ENCODE results near the gene CTNNA1. TPM values are rescaled to one million over a fixed set of nuclear protein-coding genes. Genes with fewer than 3 reads are reported as not detected.
A peak's percentile ranks its signal among the peaks of the same experiment; 100 is the strongest.

Gene CTNNA1
- polyA plus RNA-seq, 3 donors: 56.6 to 84.5 (median 66.2) TPM

- peak overlapping the region in 1 of 7 donors; percentile 63 for H3K27ac Mint-ChIP-seq
- peaks cover 0 to 1% (median 0%) of the 10 kb centered on the region in 7 donors for H3K9me3 Mint-ChIP-seq
- intact Hi-C loops (cut with micrococcal nuclease): no loop called here
Measured at GRCh38 chr5:138926257-138926656, 173.0 kb downstream of the CTNNA1 start.

DNA sequence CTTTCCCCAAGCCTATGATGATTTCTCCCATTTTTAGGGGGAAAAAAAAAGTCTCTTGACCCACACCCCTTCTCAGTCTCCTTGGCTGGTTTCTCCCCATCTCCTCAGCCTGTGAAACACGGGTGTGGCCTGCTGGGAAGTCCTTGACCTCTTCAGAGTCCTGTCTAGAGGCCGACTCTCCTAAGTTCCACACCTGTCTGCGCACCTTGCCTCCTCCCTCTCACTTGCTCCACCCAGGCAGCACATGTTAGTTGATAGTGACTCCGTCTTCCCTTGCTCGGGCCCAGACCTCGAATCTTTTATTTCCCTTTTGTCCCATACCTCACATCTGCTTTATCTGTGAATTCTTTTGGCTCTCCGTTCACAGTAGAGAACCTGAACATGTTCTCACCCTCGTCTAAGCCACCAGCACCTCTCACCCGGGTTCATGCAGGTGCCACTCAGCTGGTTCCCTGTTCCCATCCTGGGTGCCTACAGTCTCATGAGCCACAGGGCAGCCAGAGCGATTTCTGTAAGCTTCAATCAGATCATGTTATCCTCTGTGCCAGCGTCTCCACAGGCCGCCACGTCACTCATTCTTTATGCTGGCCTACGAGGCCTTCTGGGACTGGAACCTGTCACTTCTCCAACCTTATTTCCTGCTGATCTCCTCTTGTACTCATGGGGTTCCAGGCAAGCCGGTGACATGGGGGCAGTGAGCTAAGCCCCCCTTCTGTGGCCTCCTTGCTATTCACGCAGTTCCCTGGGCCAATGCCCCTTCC lies 173.6 kb downstream of the CTNNA1 start:
- H3K4me3 ChIP-seq (replicated peaks in 1 of 3; ENCODE audit: low read depth in 2 of 3, low read length in 3 of 3): no peak overlapping the region
- no peak overlapping the region for H3K9ac ChIP-seq (ENCODE audit: insufficient read depth, low read length, poor library complexity, severe bottlenecking)
- H3K27ac Mint-ChIP-seq: peak overlapping the region in 2 of 7 donors; percentile 21 to 63
- peaks cover 0 to 1% (median 0%) of the 10 kb centered on the region in 7 donors for H3K9me3 Mint-ChIP-seq
- peaks cover 75 to 96% of the 10 kb centered on the region in 2 donors for H3K36me3 ChIP-seq (replicated peaks in 1 of 2; ENCODE audit: control insufficient read depth in 1 of 2, insufficient read depth in 2 of 2, low read length in 2 of 2)
- H3K9me3 ChIP-seq (replicated peaks in 1 of 2; ENCODE audit: control insufficient read depth in 1 of 2, insufficient read depth in 1 of 2, low read length in 2 of 2): no peaks in the 10 kb centered on the region
- H3K27me3 Mint-ChIP-seq (ENCODE audit: low read depth in 3 of 3): peaks cover 0 to 1% (median 0%) of the 10 kb centered on the region in 3 donors
- peaks cover 83 to 84% of the 10 kb centered on the region in 2 donors for H3K36me3 Mint-ChIP-seq
- WGBS (ENCODE audit: insufficient coverage): 97% methylated on average over 16 of the region's 16 CpGs
- no peaks in the 10 kb centered on the region for H3K79me2 ChIP-seq (ENCODE audit: insufficient read depth, low read length)
- H4K20me1 ChIP-seq (ENCODE audit: insufficient read depth, low read length): peaks cover 14% of the 10 kb centered on the region
- H2AFZ ChIP-seq (ENCODE audit: insufficient read depth, low read depth, low read length, poor library complexity, severe bottlenecking): no peak overlapping the region
- no peak for DNase-seq
- no peak overlapping the region for H3K4me2 ChIP-seq (replicated peaks; ENCODE audit: extremely low read depth, low read length, poor library complexity, severe bottlenecking)
- no peak for TF ChIP-seq CTCF (IDR thresholded peaks at IDR 0.05)
- no peak overlapping the region for H3K4me3 Mint-ChIP-seq
- H3K27me3 ChIP-seq (ENCODE audit: control insufficient read depth in 2 of 2, insufficient read depth in 2 of 2, low read length in 2 of 2): no peaks in the 10 kb centered on the region
- intact Hi-C loops (cut with micrococcal nuclease): no loop called here
- no peaks in the 10 kb centered on the region for H3K4me1 Mint-ChIP-seq
- H3K4me1 ChIP-seq (ENCODE audit: control insufficient read depth in 1 of 2, insufficient read depth in 2 of 2, low read length in 2 of 2): no peaks in the 10 kb centered on the region
- no peak overlapping the region for H3K27ac ChIP-seq (ENCODE audit: low read depth in 1 of 2, low read length in 2 of 2)

More at GRCh38 chr5:138926257-138926656, 173.0 kb downstream of the CTNNA1 start:
- Mint-ChIP-seq H3K4me1 (no peaks in the 10 kb centered on the region), H3K27me3 (ENCODE audit: low read depth in 3 of 3) (no peaks in the 10 kb centered on the region), H3K36me3 (peaks cover 79 to 81% of the 10 kb centered on the region in 2 donors), H3K4me3 (no peak overlapping the region)
- no peaks in the 10 kb centered on the region for H3K9me3 ChIP-seq (replicated peaks in 1 of 2; ENCODE audit: control insufficient read depth in 1 of 2, insufficient read depth in 1 of 2, low read length in 2 of 2)
- no peak for TF ChIP-seq CTCF (IDR thresholded peaks at IDR 0.05)
- no peak for DNase-seq
- H3K27me3 ChIP-seq (ENCODE audit: control insufficient read depth in 2 of 2, insufficient read depth in 2 of 2, low read length in 2 of 2): no peaks in the 10 kb centered on the region
- no peak overlapping the region for H3K27ac ChIP-seq (ENCODE audit: low read depth in 1 of 2, low read length in 2 of 2)
- H3K36me3 ChIP-seq (replicated peaks in 1 of 2; ENCODE audit: control insufficient read depth in 1 of 2, insufficient read depth in 2 of 2, low read length in 2 of 2): peaks cover 69 to 92% of the 10 kb centered on the region in 2 donors
- peaks cover 14% of the 10 kb centered on the region for H4K20me1 ChIP-seq (ENCODE audit: insufficient read depth, low read length)
- H3K79me2 ChIP-seq (ENCODE audit: insufficient read depth, low read length): no peaks in the 10 kb centered on the region
- no peaks in the 10 kb centered on the region for H3K4me1 ChIP-seq (ENCODE audit: control insufficient read depth in 1 of 2, insufficient read depth in 2 of 2, low read length in 2 of 2)
- H3K4me2 ChIP-seq (replicated peaks; ENCODE audit: extremely low read depth, low read length, poor library complexity, severe bottlenecking): no peak overlapping the region
- no peak overlapping the region for H3K4me3 ChIP-seq (replicated peaks in 1 of 3; ENCODE audit: low read depth in 2 of 3, low read length in 3 of 3)
- no peak overlapping the region for H3K9ac ChIP-seq (ENCODE audit: insufficient read depth, low read length, poor library complexity, severe bottlenecking)
- no peak overlapping the region for H2AFZ ChIP-seq (ENCODE audit: insufficient read depth, low read depth, low read length, poor library complexity, severe bottlenecking)
- WGBS (ENCODE audit: insufficient coverage): 96% methylated on average over 9 of the region's 11 CpGs

All from CD14-positive monocyte (primary cell).